Measurements from ENCODE around the gene TMEM178A.
"Not testable (repeated sequence)": the region's sequence is repeated elsewhere in the genome, so short reads cannot be mapped to it uniquely, and the experiment has no call there.

TMEM178A gene

GRCh38 chr2:39718483-39718882 is 52.8 kb downstream of the TMEM178A start:
- DNase-seq: no peak

GRCh38 chr2:39719317-39719716 is 53.6 kb downstream of the TMEM178A start:
- no peak for DNase-seq

GRCh38 chr2:39720970-39721369 is 55.3 kb downstream of the TMEM178A start:
- DNase-seq: no peak

GRCh38 chr2:39723497-39723896 is 57.8 kb downstream of the TMEM178A start:
- DNase-seq: no peak

GRCh38 chr2:39723946-39724827 is 58.5 kb downstream of the TMEM178A start:
- DNase-seq: no peak

GRCh38 chr2:39724828-39725144 is 59.1 kb downstream of the TMEM178A start:
- no peak for DNase-seq

- no peak for DNase-seq
Measured at GRCh38 chr2:39725401-39725800, 59.7 kb downstream of the TMEM178A start.

- DNase-seq: not testable (repeated sequence)
Measured at GRCh38 chr2:39728085-39728484, 62.4 kb downstream of the TMEM178A start.

GRCh38 chr2:39728941-39729351 is 63.2 kb downstream of the TMEM178A start:
- no peak for DNase-seq

- no peak for DNase-seq
Measured at GRCh38 chr2:39730276-39730675, 64.6 kb downstream of the TMEM178A start.

GRCh38 chr2:39730685-39731302 is 65.1 kb downstream of the TMEM178A start:
- no peak for DNase-seq

GRCh38 chr2:39731546-39731945 is 65.8 kb downstream of the TMEM178A start:
- no peak for DNase-seq

- DNase-seq: no peak
Measured at GRCh38 chr2:39732482-39732881, 66.8 kb downstream of the TMEM178A start.

GRCh38 chr2:39733070-39733674 is 67.5 kb downstream of the TMEM178A start:
- no peak for DNase-seq

- DNase-seq: no peak
Measured at GRCh38 chr2:39734445-39734844, 68.7 kb downstream of the TMEM178A start.

GRCh38 chr2:39735648-39736047 is 69.9 kb downstream of the TMEM178A start:
- DNase-seq: no peak

GRCh38 chr2:39736640-39737039 is 70.9 kb downstream of the TMEM178A start:
- DNase-seq: no peak

GRCh38 chr2:39737661-39738060 is 71.9 kb downstream of the TMEM178A start:
- no peak for DNase-seq

GRCh38 chr2:39738936-39739335 is 73.2 kb downstream of the TMEM178A start:
- no peak for DNase-seq

- no peak for DNase-seq
Measured at GRCh38 chr2:39739386-39739785, 73.7 kb downstream of the TMEM178A start.

- DNase-seq: no peak
Measured at GRCh38 chr2:39741871-39742270, 76.2 kb downstream of the TMEM178A start.

GRCh38 chr2:39743269-39743776 is 77.6 kb downstream of the TMEM178A start:
- DNase-seq: no peak

GRCh38 chr2:39755466-39755865 is 89.7 kb downstream of the TMEM178A start:
- DNase-seq: no peak

GRCh38 chr2:39757156-39757555 is 91.4 kb downstream of the TMEM178A start:
- no peak for DNase-seq

Measured in SIG-M5 (cell line).